Measurements from ENCODE around the gene DMWD.

DNA sequence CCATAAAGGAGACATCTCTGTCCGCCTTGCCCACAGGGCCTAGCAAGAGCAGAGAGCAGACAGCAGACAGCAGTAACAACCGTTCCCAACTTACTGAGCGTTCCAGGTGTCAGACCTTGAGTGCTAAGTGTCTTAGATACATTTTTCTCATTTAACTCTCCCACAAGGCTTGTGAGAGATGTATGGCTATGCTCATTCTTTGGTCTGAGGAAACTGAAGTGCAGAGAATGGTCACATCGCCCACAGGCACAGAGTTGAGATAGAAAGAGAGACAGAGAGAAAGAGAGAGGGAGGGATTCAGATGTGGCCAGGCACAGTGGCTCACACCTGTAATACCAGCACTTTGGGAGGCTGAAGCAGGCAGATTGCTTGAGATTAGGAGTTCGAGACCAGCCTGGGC lies 45.1 kb downstream of the DMWD start:
- TF ChIP-seq, protein P1, sequence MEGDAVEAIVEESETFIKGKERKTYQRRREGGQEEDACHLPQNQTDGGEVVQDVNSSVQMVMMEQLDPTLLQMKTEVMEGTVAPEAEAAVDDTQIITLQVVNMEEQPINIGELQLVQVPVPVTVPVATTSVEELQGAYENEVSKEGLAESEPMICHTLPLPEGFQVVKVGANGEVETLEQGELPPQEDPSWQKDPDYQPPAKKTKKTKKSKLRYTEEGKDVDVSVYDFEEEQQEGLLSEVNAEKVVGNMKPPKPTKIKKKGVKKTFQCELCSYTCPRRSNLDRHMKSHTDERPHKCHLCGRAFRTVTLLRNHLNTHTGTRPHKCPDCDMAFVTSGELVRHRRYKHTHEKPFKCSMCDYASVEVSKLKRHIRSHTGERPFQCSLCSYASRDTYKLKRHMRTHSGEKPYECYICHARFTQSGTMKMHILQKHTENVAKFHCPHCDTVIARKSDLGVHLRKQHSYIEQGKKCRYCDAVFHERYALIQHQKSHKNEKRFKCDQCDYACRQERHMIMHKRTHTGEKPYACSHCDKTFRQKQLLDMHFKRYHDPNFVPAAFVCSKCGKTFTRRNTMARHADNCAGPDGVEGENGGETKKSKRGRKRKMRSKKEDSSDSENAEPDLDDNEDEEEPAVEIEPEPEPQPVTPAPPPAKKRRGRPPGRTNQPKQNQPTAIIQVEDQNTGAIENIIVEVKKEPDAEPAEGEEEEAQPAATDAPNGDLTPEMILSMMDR (IDR thresholded peaks at IDR 0.05) = no peak
- no peak for TF ChIP-seq POLR2A (IDR thresholded peaks at IDR 0.05)

Data from uterus (tissue), 2 donors.